ENCODE results near the gene ZSWIM8. TPM values are rescaled to one million over a fixed set of nuclear protein-coding genes. Genes with fewer than 3 reads are reported as not detected.
A peak's percentile ranks its signal among the peaks of the same experiment; 100 is the strongest.

The ZSWIM8 gene
- polyA plus RNA-seq, 3 donors, result 7.8 to 150 (median 19.2) TPM

- H3K36me3 ChIP-seq (replicated peaks in 1 of 2; ENCODE audit: control insufficient read depth in 1 of 2, insufficient read depth in 2 of 2, low read length in 2 of 2), result peaks cover 27 to 40% of the 10 kb centered on the region in 2 donors
- no peaks in the 10 kb centered on the region for H3K27me3 ChIP-seq (ENCODE audit: control insufficient read depth in 2 of 2, insufficient read depth in 2 of 2, low read length in 2 of 2)
- H3K4me3 ChIP-seq (replicated peaks in 1 of 3; ENCODE audit: low read depth in 2 of 3, low read length in 3 of 3), result no peak overlapping the region
- H3K9ac ChIP-seq (ENCODE audit: insufficient read depth, low read length, poor library complexity, severe bottlenecking), result no peak overlapping the region
- H3K79me2 ChIP-seq (ENCODE audit: insufficient read depth, low read length), result peaks cover 91% of the 10 kb centered on the region
- intact Hi-C loops (cut with micrococcal nuclease), result loop anchor here in 1 of 2 donors (5.0 kb wide), 1 partner anchor 37 kb away; the partner anchor contains the start of gene SEC24C
- H4K20me1 ChIP-seq (ENCODE audit: insufficient read depth, low read length), result peaks cover 20% of the 10 kb centered on the region
- Mint-ChIP-seq H3K27me3 (ENCODE audit: low read depth in 3 of 3) (no peaks in the 10 kb centered on the region), H3K4me1 (peaks cover 33% of the 10 kb centered on the region), H3K36me3 (peaks cover 25 to 42% of the 10 kb centered on the region in 2 donors), H3K4me3 (no peak overlapping the region), H3K9me3 (no peaks in the 10 kb centered on the region), H3K27ac (peak overlapping the region in 1 of 7 donors; percentile 13)
- H2AFZ ChIP-seq (ENCODE audit: insufficient read depth, low read depth, low read length, poor library complexity, severe bottlenecking), result no peak overlapping the region
- no peak overlapping the region for H3K27ac ChIP-seq (ENCODE audit: low read depth in 1 of 2, low read length in 2 of 2)
- no peaks in the 10 kb centered on the region for H3K9me3 ChIP-seq (replicated peaks in 1 of 2; ENCODE audit: control insufficient read depth in 1 of 2, insufficient read depth in 1 of 2, low read length in 2 of 2)
- H3K4me2 ChIP-seq (replicated peaks; ENCODE audit: extremely low read depth, low read length, poor library complexity, severe bottlenecking), result no peak overlapping the region
- TF ChIP-seq CTCF (IDR thresholded peaks at IDR 0.05), result no peak
- peaks cover 29 to 34% of the 10 kb centered on the region in 2 donors for H3K4me1 ChIP-seq (ENCODE audit: control insufficient read depth in 1 of 2, insufficient read depth in 2 of 2, low read length in 2 of 2)
- no CpG with 5 or more reads among the region's 3 CpGs for WGBS (ENCODE audit: insufficient coverage)
- no peak for DNase-seq
Observed at GRCh38 chr10:73779539-73780197, 5.7 kb upstream of the ZSWIM8 start.

- Histone ChIP-seq H3K27me3 (ENCODE audit: control insufficient read depth in 2 of 2, insufficient read depth in 2 of 2, low read length in 2 of 2) (no peaks in the 10 kb centered on the region), H2AFZ (ENCODE audit: insufficient read depth, low read depth, low read length, poor library complexity, severe bottlenecking) (no peak overlapping the region), H3K27ac (ENCODE audit: low read depth in 1 of 2, low read length in 2 of 2) (no peak overlapping the region), H3K4me1 (ENCODE audit: control insufficient read depth in 1 of 2, insufficient read depth in 2 of 2, low read length in 2 of 2) (peaks cover 27 to 32% of the 10 kb centered on the region in 2 donors), H3K9ac (ENCODE audit: insufficient read depth, low read length, poor library complexity, severe bottlenecking) (no peak overlapping the region), H4K20me1 (ENCODE audit: insufficient read depth, low read length) (peaks cover 14% of the 10 kb centered on the region), H3K4me2 (replicated peaks; ENCODE audit: extremely low read depth, low read length, poor library complexity, severe bottlenecking) (no peak overlapping the region), H3K4me3 (replicated peaks in 1 of 3; ENCODE audit: low read depth in 2 of 3, low read length in 3 of 3) (no peak overlapping the region), H3K36me3 (replicated peaks in 1 of 2; ENCODE audit: control insufficient read depth in 1 of 2, insufficient read depth in 2 of 2, low read length in 2 of 2) (peaks cover 24 to 34% of the 10 kb centered on the region in 2 donors), H3K9me3 (replicated peaks in 1 of 2; ENCODE audit: control insufficient read depth in 1 of 2, insufficient read depth in 1 of 2, low read length in 2 of 2) (no peaks in the 10 kb centered on the region), H3K79me2 (ENCODE audit: insufficient read depth, low read length) (peaks cover 88% of the 10 kb centered on the region)
- 63% methylated on average over 2 of the region's 5 CpGs for WGBS (ENCODE audit: insufficient coverage)
- Mint-ChIP-seq H3K4me1 (peaks cover 27% of the 10 kb centered on the region), H3K36me3 (peaks cover 22 to 39% of the 10 kb centered on the region in 2 donors), H3K27me3 (ENCODE audit: low read depth in 3 of 3) (no peaks in the 10 kb centered on the region), H3K9me3 (no peaks in the 10 kb centered on the region), H3K27ac (peak overlapping the region in 1 of 7 donors; percentile 7), H3K4me3 (no peak overlapping the region)
- no peak for TF ChIP-seq CTCF (IDR thresholded peaks at IDR 0.05)
- DNase-seq, result no peak
- intact Hi-C loops (cut with micrococcal nuclease), result loop anchor here in 1 of 2 donors (5.0 kb wide), 1 partner anchor 38 kb away; the partner anchor contains the start of gene SEC24C
Observed at GRCh38 chr10:73780301-73780700, 5.1 kb upstream of the ZSWIM8 start.
